ENCODE data around the gene DDX11. TPM values are rescaled to one million over a fixed set of nuclear protein-coding genes. Genes with fewer than 3 reads are reported as not detected.
"Not testable (repeated sequence)": the region's sequence is repeated elsewhere in the genome, so short reads cannot be mapped to it uniquely, and the experiment has no call there.

The DDX11 gene
- polyA plus RNA-seq: 22.3 TPM

GRCh38 chr12:31073527-31074332, at the start of gene DDX11:
TSS of gene DDX11 (plus strand) at chr12:31073860. CDS start at chr12:31078394, 4,534 bp downstream.
- H3K4me1 Mint-ChIP-seq: peaks cover 11 to 29% (median 12%) of the 10 kb centered on the region in 3 donors
- H3K4me3 Mint-ChIP-seq: peak within 1 kb of the TSS; percentile 93 to 99 (median 98)
- not testable (repeated sequence) for H3K36me3 Mint-ChIP-seq, H3K27me3 Mint-ChIP-seq, H3K9me3 Mint-ChIP-seq
- H3K27ac Mint-ChIP-seq: peak within 1 kb of the TSS; percentile 95 to 96 (median 96)

- Mint-ChIP-seq H3K27me3 (peaks cover 4% of the 10 kb centered on the region), H3K9me3 (no peaks in the 10 kb centered on the region), H3K4me1 (peaks cover 0 to 3% (median 0%) of the 10 kb centered on the region in 3 donors), H3K27ac (no peak overlapping the region), H3K36me3 (peaks cover 2% of the 10 kb centered on the region), H3K4me3 (no peak overlapping the region)
These were observed 47.5 kb upstream of the DDX11 start for GRCh38 chr12:31026202-31026601.

- H3K27ac Mint-ChIP-seq, H3K4me1 Mint-ChIP-seq, H3K36me3 Mint-ChIP-seq, H3K4me3 Mint-ChIP-seq, H3K27me3 Mint-ChIP-seq, H3K9me3 Mint-ChIP-seq: not testable (repeated sequence)
These were observed 46.7 kb upstream of the DDX11 start for GRCh38 chr12:31027006-31027405.

- H3K9me3 Mint-ChIP-seq: no peaks in the 10 kb centered on the region
- H3K36me3 Mint-ChIP-seq: no peaks in the 10 kb centered on the region
- peaks cover 5% of the 10 kb centered on the region for H3K27me3 Mint-ChIP-seq
- H3K4me1 Mint-ChIP-seq: peaks cover 0 to 6% (median 0%) of the 10 kb centered on the region in 3 donors
- no peak overlapping the region for H3K27ac Mint-ChIP-seq
- no peak overlapping the region for H3K4me3 Mint-ChIP-seq
These were observed 44.2 kb upstream of the DDX11 start for GRCh38 chr12:31029468-31029867.

GRCh38 chr12:31029916-31030562, 43.6 kb upstream of the DDX11 start:
- peaks cover 0 to 6% (median 0%) of the 10 kb centered on the region in 3 donors for H3K4me1 Mint-ChIP-seq
- H3K9me3 Mint-ChIP-seq: no peaks in the 10 kb centered on the region
- H3K27ac Mint-ChIP-seq: no peak overlapping the region
- peaks cover 5% of the 10 kb centered on the region for H3K27me3 Mint-ChIP-seq
- H3K4me3 Mint-ChIP-seq: no peak overlapping the region
- H3K36me3 Mint-ChIP-seq: no peaks in the 10 kb centered on the region

- peaks cover 5% of the 10 kb centered on the region for H3K27me3 Mint-ChIP-seq
- no peaks in the 10 kb centered on the region for H3K9me3 Mint-ChIP-seq
- H3K27ac Mint-ChIP-seq: no peak overlapping the region
- no peak overlapping the region for H3K4me3 Mint-ChIP-seq
- H3K36me3 Mint-ChIP-seq: no peaks in the 10 kb centered on the region
- peaks cover 0 to 4% (median 0%) of the 10 kb centered on the region in 3 donors for H3K4me1 Mint-ChIP-seq
These were observed 41.7 kb upstream of the DDX11 start for GRCh38 chr12:31031951-31032335.

GRCh38 chr12:31033146-31033545, 40.5 kb upstream of the DDX11 start:
- Mint-ChIP-seq H3K4me1 (peaks cover 0 to 4% (median 0%) of the 10 kb centered on the region in 3 donors), H3K9me3 (peaks cover 0 to 2% (median 0%) of the 10 kb centered on the region in 3 donors), H3K4me3 (peak overlapping the region in 1 of 4 donors; percentile 7), H3K36me3 (no peaks in the 10 kb centered on the region), H3K27me3 (peaks cover 5% of the 10 kb centered on the region), H3K27ac (no peak overlapping the region)

- Mint-ChIP-seq H3K36me3 (no peaks in the 10 kb centered on the region), H3K9me3 (peaks cover 0 to 2% (median 0%) of the 10 kb centered on the region in 3 donors), H3K27me3 (peaks cover 5% of the 10 kb centered on the region), H3K27ac (no peak overlapping the region), H3K4me3 (no peak overlapping the region), H3K4me1 (peaks cover 0 to 4% (median 0%) of the 10 kb centered on the region in 3 donors)
These were observed 40.0 kb upstream of the DDX11 start for GRCh38 chr12:31033681-31034080.

GRCh38 chr12:31034372-31034771, 39.3 kb upstream of the DDX11 start:
- Mint-ChIP-seq H3K36me3 (no peaks in the 10 kb centered on the region), H3K4me3 (no peak overlapping the region), H3K4me1 (peaks cover 0 to 3% (median 0%) of the 10 kb centered on the region in 3 donors), H3K27ac (no peak overlapping the region), H3K27me3 (peaks cover 5% of the 10 kb centered on the region), H3K9me3 (peaks cover 0 to 2% (median 0%) of the 10 kb centered on the region in 3 donors)

- H3K27me3 Mint-ChIP-seq: peaks cover 5% of the 10 kb centered on the region
- H3K9me3 Mint-ChIP-seq: peaks cover 0 to 2% (median 0%) of the 10 kb centered on the region in 3 donors
- H3K4me1 Mint-ChIP-seq: peaks cover 0 to 3% (median 0%) of the 10 kb centered on the region in 3 donors
- no peaks in the 10 kb centered on the region for H3K36me3 Mint-ChIP-seq
- H3K27ac Mint-ChIP-seq: no peak overlapping the region
- no peak overlapping the region for H3K4me3 Mint-ChIP-seq
These were observed 38.4 kb upstream of the DDX11 start for GRCh38 chr12:31035226-31035625.

GRCh38 chr12:31035967-31036665, 37.5 kb upstream of the DDX11 start:
- Mint-ChIP-seq H3K9me3 (peaks cover 0 to 2% (median 0%) of the 10 kb centered on the region in 3 donors), H3K27ac (no peak overlapping the region), H3K4me3 (no peak overlapping the region), H3K36me3 (no peaks in the 10 kb centered on the region), H3K4me1 (peaks cover 0 to 3% (median 0%) of the 10 kb centered on the region in 3 donors), H3K27me3 (peaks cover 5% of the 10 kb centered on the region)

GRCh38 chr12:31037028-31037427, 36.6 kb upstream of the DDX11 start:
- H3K4me3 Mint-ChIP-seq: no peak overlapping the region
- no peak overlapping the region for H3K27ac Mint-ChIP-seq
- no peaks in the 10 kb centered on the region for H3K36me3 Mint-ChIP-seq
- peaks cover 5% of the 10 kb centered on the region for H3K27me3 Mint-ChIP-seq
- H3K4me1 Mint-ChIP-seq: no peaks in the 10 kb centered on the region
- H3K9me3 Mint-ChIP-seq: peaks cover 0 to 2% (median 0%) of the 10 kb centered on the region in 3 donors

GRCh38 chr12:31037931-31038330, 35.7 kb upstream of the DDX11 start:
- H3K4me1 Mint-ChIP-seq: no peaks in the 10 kb centered on the region
- no peak overlapping the region for H3K27ac Mint-ChIP-seq
- H3K4me3 Mint-ChIP-seq: no peak overlapping the region
- no peaks in the 10 kb centered on the region for H3K36me3 Mint-ChIP-seq
- peaks cover 5% of the 10 kb centered on the region for H3K27me3 Mint-ChIP-seq
- H3K9me3 Mint-ChIP-seq: peaks cover 0 to 2% (median 0%) of the 10 kb centered on the region in 3 donors

GRCh38 chr12:31041033-31041564, 32.6 kb upstream of the DDX11 start:
- no peak overlapping the region for H3K27ac Mint-ChIP-seq
- H3K4me3 Mint-ChIP-seq: no peak overlapping the region
- H3K9me3 Mint-ChIP-seq: peaks cover 0 to 2% (median 0%) of the 10 kb centered on the region in 3 donors
- no peaks in the 10 kb centered on the region for H3K4me1 Mint-ChIP-seq
- peaks cover 2% of the 10 kb centered on the region for H3K36me3 Mint-ChIP-seq
- peaks cover 1% of the 10 kb centered on the region for H3K27me3 Mint-ChIP-seq

- H3K4me1 Mint-ChIP-seq, H3K36me3 Mint-ChIP-seq, H3K4me3 Mint-ChIP-seq, H3K9me3 Mint-ChIP-seq, H3K27me3 Mint-ChIP-seq, H3K27ac Mint-ChIP-seq: not testable (repeated sequence)
These were observed 23.5 kb upstream of the DDX11 start for GRCh38 chr12:31050143-31050542.
